Natural killer cell (primary cell): ENCODE results near the gene LSAMP. TPM values are rescaled to one million over a fixed set of nuclear protein-coding genes. Genes with fewer than 3 reads are reported as not detected.

Source experiments
- ATAC-seq, 3 donors: fragments of 150-1000 bp in 2 of 3; fragments of 200-7000 bp in 1 of 3; cut with Tn5 transposase; 1 replicate in 1 of 3; 2 replicates in 2 of 3; pipeline ENCODE4 v1.10.0; 2021; ENCODE audit warnings: mild to moderate bottlenecking in 2 of 3, moderate library complexity in 2 of 3
- DNase-seq, 2 donors: peaks; one replicate each; pipeline versions ENCODE4 v3.0.0 to v3.0.0-alpha.2; 2013 to 2021; ENCODE audit warnings: mixed read lengths in 1 of 2
- H3K27ac ChIP-seq: one replicate; pipeline ENCODE4 v1.5.1; 2013; ENCODE audit warnings: mild to moderate bottlenecking, low read length
- H3K27me3 ChIP-seq: one replicate; pipeline ENCODE4 v1.6.1; 2013; ENCODE audit warnings: low read length; ENCODE audit not compliant: control insufficient read depth, insufficient read depth
- H3K36me3 ChIP-seq: one replicate; pipeline ENCODE4 v1.6.1; 2013; ENCODE audit warnings: low read length; ENCODE audit not compliant: control insufficient read depth, insufficient read depth
- H3K4me1 ChIP-seq: one replicate; pipeline ENCODE4 v1.6.1; 2013; ENCODE audit warnings: low read length; ENCODE audit not compliant: control insufficient read depth, insufficient read depth
- H3K4me3 ChIP-seq: one replicate; pipeline ENCODE4 v1.5.1; 2013; ENCODE audit warnings: low read length
- H3K9me3 ChIP-seq: one replicate; pipeline ENCODE4 v1.6.1; 2013; ENCODE audit warnings: low read length; ENCODE audit not compliant: control insufficient read depth, insufficient read depth
- H3K27ac Mint-ChIP-seq, 2 donors: one replicate each; pipeline ENCODE4 v1.8.0; 2022; ENCODE audit warnings: mild to moderate bottlenecking in 2 of 2, mixed read lengths in 2 of 2, moderate library complexity in 1 of 2
- H3K27me3 Mint-ChIP-seq, 2 donors: one replicate each; pipeline ENCODE4 v1.8.0; 2022; ENCODE audit warnings: low read depth in 2 of 2, mixed read lengths in 2 of 2
- H3K36me3 Mint-ChIP-seq: one replicate; pipeline ENCODE4 v1.8.0; 2022; ENCODE audit warnings: mixed read lengths
- H3K4me1 Mint-ChIP-seq, 2 donors: one replicate each; pipeline ENCODE4 v1.8.0; 2022; ENCODE audit warnings: mixed read lengths in 2 of 2
- H3K4me3 Mint-ChIP-seq: one replicate; pipeline ENCODE4 v1.8.0; 2022; ENCODE audit warnings: mild to moderate bottlenecking, moderate library complexity, mixed read lengths
- H3K9me3 Mint-ChIP-seq, 2 donors: one replicate each; pipeline ENCODE4 v1.8.0; 2022; ENCODE audit warnings: mixed read lengths in 2 of 2
- CTCF ChIP-seq: fragments of 200-600 bp; IDR thresholded peaks from one replicate; pipeline ENCODE4 v1.8.0; 2022; ENCODE audit warnings: antibody characterized with exemption
- WGBS: methylation state at CpG from one replicate; pipeline ENCODE4 v1.1.7; 2013; ENCODE audit warnings: missing lambda C conversion rate; ENCODE audit not compliant: insufficient coverage; 5-methylcytosine and 5-hydroxymethylcytosine counted together
- intact Hi-C: fragments of 100-400 bp; cut with micrococcal nuclease; formaldehyde crosslinking; loops from one replicate; pipeline ENCODE4 v1.14.2; 2022
- total RNA-seq, 4 donors: library from RNA; stranded (reverse); fragments of 120-200 nt in 1 of 4; gene quantifications; one replicate each; pipeline versions ENCODE4 v1.2.3 to v1.2.4, GENCODE V29; 2013 to 2022

The LSAMP gene
- total RNA-seq, 3 donors from 2014 or later (not counting 1 experiment from before 2014, with no cell fraction given): not detected

GRCh38 chr3:116200956-116201690, 244.2 kb downstream of the LSAMP start:
- H3K27me3 Mint-ChIP-seq: no peaks in the 10 kb centered on the region
- H3K27ac ChIP-seq: no peak overlapping the region
- no peaks in the 10 kb centered on the region for H3K4me1 ChIP-seq
- no peak for DNase-seq
- H3K4me3 ChIP-seq: no peak overlapping the region
- H3K4me3 Mint-ChIP-seq: no peak overlapping the region
- intact Hi-C loops: no loop called here
- no peak for ATAC-seq
- no peak for TF ChIP-seq CTCF
- H3K27me3 ChIP-seq: no peaks in the 10 kb centered on the region
- no peaks in the 10 kb centered on the region for H3K36me3 Mint-ChIP-seq
- peaks cover 10 to 19% of the 10 kb centered on the region in 2 donors for H3K9me3 Mint-ChIP-seq
- H3K9me3 ChIP-seq: no peaks in the 10 kb centered on the region
- no peak overlapping the region for H3K27ac Mint-ChIP-seq
- H3K4me1 Mint-ChIP-seq: no peaks in the 10 kb centered on the region
- WGBS: 58% methylated on average over 5 of the region's 5 CpGs
- no peaks in the 10 kb centered on the region for H3K36me3 ChIP-seq

GRCh38 chr3:116199063-116199462, 246.2 kb downstream of the LSAMP start:
- H3K36me3 ChIP-seq: no peaks in the 10 kb centered on the region
- Mint-ChIP-seq H3K9me3 (peaks cover 10 to 21% of the 10 kb centered on the region in 2 donors), H3K36me3 (no peaks in the 10 kb centered on the region), H3K4me3 (no peak overlapping the region), H3K27me3 (no peaks in the 10 kb centered on the region), H3K27ac (no peak overlapping the region), H3K4me1 (no peaks in the 10 kb centered on the region)
- H3K27me3 ChIP-seq: no peaks in the 10 kb centered on the region
- intact Hi-C loops: no loop called here
- no peak overlapping the region for H3K27ac ChIP-seq
- H3K4me3 ChIP-seq: no peak overlapping the region
- ATAC-seq (no peak), DNase-seq (no peak)
- WGBS: no CpG with 5 or more reads among the region's 2 CpGs
- H3K9me3 ChIP-seq: peaks cover 3% of the 10 kb centered on the region
- TF ChIP-seq CTCF: no peak
- H3K4me1 ChIP-seq: no peaks in the 10 kb centered on the region

- Mint-ChIP-seq H3K9me3 (peaks cover 14 to 24% of the 10 kb centered on the region in 2 donors), H3K4me1 (no peaks in the 10 kb centered on the region), H3K27me3 (no peaks in the 10 kb centered on the region), H3K27ac (no peak overlapping the region), H3K36me3 (no peaks in the 10 kb centered on the region), H3K4me3 (no peak overlapping the region)
- no peak overlapping the region for H3K4me3 ChIP-seq
- TF ChIP-seq CTCF: no peak
- no peaks in the 10 kb centered on the region for H3K36me3 ChIP-seq
- no peaks in the 10 kb centered on the region for H3K4me1 ChIP-seq
- no peak overlapping the region for H3K27ac ChIP-seq
- intact Hi-C loops: no loop called here
- H3K9me3 ChIP-seq: peaks cover 3% of the 10 kb centered on the region
- no peaks in the 10 kb centered on the region for H3K27me3 ChIP-seq
- DNase-seq (no peak), ATAC-seq (no peak)
- 53% methylated on average over 2 of the region's 2 CpGs for WGBS
Observed at GRCh38 chr3:116198087-116198486, 247.2 kb downstream of the LSAMP start.

GRCh38 chr3:116192464-116192863, 252.8 kb downstream of the LSAMP start:
- Histone ChIP-seq H3K4me3 (no peak overlapping the region), H3K27me3 (no peaks in the 10 kb centered on the region), H3K36me3 (no peaks in the 10 kb centered on the region), H3K9me3 (peaks cover 3% of the 10 kb centered on the region), H3K27ac (no peak overlapping the region), H3K4me1 (no peaks in the 10 kb centered on the region)
- Mint-ChIP-seq H3K36me3 (no peaks in the 10 kb centered on the region), H3K4me1 (no peaks in the 10 kb centered on the region), H3K9me3 (peaks cover 16 to 17% of the 10 kb centered on the region in 2 donors), H3K27me3 (no peaks in the 10 kb centered on the region), H3K27ac (no peak overlapping the region), H3K4me3 (no peak overlapping the region)
- DNase-seq (no peak), ATAC-seq (no peak)
- WGBS: no CpG with 5 or more reads among the region's 1 CpG
- intact Hi-C loops: no loop called here
- TF ChIP-seq CTCF: no peak
